ENCODE data around the gene PSMA7. TPM values are rescaled to one million over a fixed set of nuclear protein-coding genes. Genes with fewer than 3 reads are reported as not detected.
"Not testable (repeated sequence)": the region's sequence is repeated elsewhere in the genome, so short reads cannot be mapped to it uniquely, and the experiment has no call there.

Gene PSMA7
- polyA plus RNA-seq, 1 donor (not counting 4 experiments of a cell fraction or from before 2014, with no cell fraction given): 383 TPM

DNA sequence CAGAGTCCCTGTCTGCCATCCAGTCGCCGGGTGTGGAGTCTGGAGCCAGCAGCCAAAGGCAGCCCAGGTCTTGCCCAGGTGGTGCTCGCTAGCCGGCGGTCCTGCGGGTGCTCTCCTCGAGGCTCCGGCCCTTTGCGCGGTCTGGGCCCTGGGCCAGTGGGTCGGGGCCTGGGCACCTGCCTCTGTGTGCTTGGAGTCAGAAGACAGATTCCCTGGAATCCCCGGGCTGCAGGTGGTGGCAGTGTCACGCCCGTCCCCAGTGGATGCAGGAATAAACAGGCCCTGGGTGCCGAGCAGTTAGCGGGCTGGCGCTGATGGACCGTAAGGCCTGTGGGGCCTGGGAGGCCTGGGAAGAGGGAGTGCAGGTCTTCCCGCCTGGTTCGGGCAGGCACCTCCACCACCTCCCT is 5.7 kb upstream of the PSMA7 start:
- Histone ChIP-seq H3K36me3 (ENCODE audit: control insufficient read depth in 2 of 2, extremely low read depth in 1 of 2, insufficient read depth in 2 of 2, low read length in 2 of 2) (peaks cover 3 to 10% of the 10 kb centered on the region in 2 experiments), H2AFZ (ENCODE audit: control insufficient read depth, low read length) (no peak overlapping the region), H3K79me2 (ENCODE audit: control insufficient read depth, insufficient read depth, low read length) (peaks cover 81% of the 10 kb centered on the region), H3K27ac (ENCODE audit: control insufficient read depth, insufficient read depth, low read length) (no peak overlapping the region), H3K9ac (ENCODE audit: control insufficient read depth, extremely low read depth, insufficient read depth, low read length) (peak overlapping the region; percentile 5), H3K4me2 (ENCODE audit: control insufficient read depth, extremely low read depth, insufficient read depth, low read depth, low read length) (peak overlapping the region; percentile 49), H3K9me1 (ENCODE audit: control insufficient read depth, extremely low read depth, insufficient read depth, low read length) (peaks cover 22% of the 10 kb centered on the region), H4K20me1 (ENCODE audit: control insufficient read depth, extremely low read depth, insufficient read depth, low read length) (peaks cover 56% of the 10 kb centered on the region), H3K27me3 (ENCODE audit: control insufficient read depth, extremely low read depth, insufficient read depth, low read length) (no peaks in the 10 kb centered on the region), H3K9me3 (ENCODE audit: control insufficient read depth, low read depth, low read length) (no peaks in the 10 kb centered on the region), H3K4me1 (ENCODE audit: control insufficient read depth, extremely low read depth, insufficient read depth, low read length) (peaks cover 34% of the 10 kb centered on the region), H3K4me3 (ENCODE audit: control insufficient read depth in 2 of 3, extremely low read depth in 1 of 3, insufficient read depth in 2 of 3, low read depth in 1 of 3, low read length in 3 of 3) (peak overlapping the region in 1 of 3 experiments; percentile 14)
- DNase-seq (ENCODE audit: low read depth, low spot score) (no peak), FAIRE-seq (no peak)
- dilution Hi-C loops (cut with MboI; ENCODE audit: extremely low pct_ligation_motif_present, low sequenced_read_pairs): no loop called here
- TF ChIP-seq EZH2 (IDR thresholded peaks at IDR 0.05; ENCODE audit: low read length) (no peak), CTCF (optimal IDR thresholded peaks at IDR 0.05 in 1 of 3, IDR thresholded peaks at IDR 0.05 in 1 of 3, conservative IDR thresholded peaks at IDR 0.05 in 1 of 3; ENCODE audit: extremely low read depth in 1 of 3, insufficient read depth in 2 of 3, low read length in 3 of 3) (no peak)

- FAIRE-seq: not testable (repeated sequence)
These were observed 5.2 kb upstream of the PSMA7 start for GRCh38 chr20:62148383-62148782.

GRCh38 chr20:62147528-62147927 is 4.3 kb upstream of the PSMA7 start:
- Histone ChIP-seq H4K20me1 (ENCODE audit: control insufficient read depth, extremely low read depth, insufficient read depth, low read length) (peaks cover 55% of the 10 kb centered on the region), H3K4me3 (ENCODE audit: control insufficient read depth in 2 of 3, extremely low read depth in 1 of 3, insufficient read depth in 2 of 3, low read depth in 1 of 3, low read length in 3 of 3) (no peak overlapping the region), H3K27ac (ENCODE audit: control insufficient read depth, insufficient read depth, low read length) (no peak overlapping the region), H3K9me1 (ENCODE audit: control insufficient read depth, extremely low read depth, insufficient read depth, low read length) (peaks cover 22% of the 10 kb centered on the region), H3K36me3 (ENCODE audit: control insufficient read depth in 2 of 2, extremely low read depth in 1 of 2, insufficient read depth in 2 of 2, low read length in 2 of 2) (peaks cover 3 to 8% of the 10 kb centered on the region in 2 experiments), H3K79me2 (ENCODE audit: control insufficient read depth, insufficient read depth, low read length) (peaks cover 78% of the 10 kb centered on the region), H3K9ac (ENCODE audit: control insufficient read depth, extremely low read depth, insufficient read depth, low read length) (no peak overlapping the region), H3K9me3 (ENCODE audit: control insufficient read depth, low read depth, low read length) (no peaks in the 10 kb centered on the region), H3K4me1 (ENCODE audit: control insufficient read depth, extremely low read depth, insufficient read depth, low read length) (peaks cover 34% of the 10 kb centered on the region), H3K4me2 (ENCODE audit: control insufficient read depth, extremely low read depth, insufficient read depth, low read depth, low read length) (no peak overlapping the region), H3K27me3 (ENCODE audit: control insufficient read depth, extremely low read depth, insufficient read depth, low read length) (no peaks in the 10 kb centered on the region), H2AFZ (ENCODE audit: control insufficient read depth, low read length) (no peak overlapping the region)
- FAIRE-seq: no peak
- no peak for DNase-seq (ENCODE audit: low read depth, low spot score)
- dilution Hi-C loops (cut with MboI; ENCODE audit: extremely low pct_ligation_motif_present, low sequenced_read_pairs): no loop called here
- TF ChIP-seq CTCF (optimal IDR thresholded peaks at IDR 0.05 in 1 of 3, IDR thresholded peaks at IDR 0.05 in 1 of 3, conservative IDR thresholded peaks at IDR 0.05 in 1 of 3; ENCODE audit: extremely low read depth in 1 of 3, insufficient read depth in 2 of 3, low read length in 3 of 3): no peak
- no peak for TF ChIP-seq EZH2 (IDR thresholded peaks at IDR 0.05; ENCODE audit: low read length)

More at GRCh38 chr20:62148383-62148782, 5.2 kb upstream of the PSMA7 start:
- peaks cover 3 to 10% of the 10 kb centered on the region in 2 experiments for H3K36me3 ChIP-seq (ENCODE audit: control insufficient read depth in 2 of 2, extremely low read depth in 1 of 2, insufficient read depth in 2 of 2, low read length in 2 of 2)
- H3K4me3 ChIP-seq (ENCODE audit: control insufficient read depth in 2 of 3, extremely low read depth in 1 of 3, insufficient read depth in 2 of 3, low read depth in 1 of 3, low read length in 3 of 3); dilution Hi-C loops (cut with MboI; ENCODE audit: extremely low pct_ligation_motif_present, low sequenced_read_pairs); DNase-seq (ENCODE audit: low read depth, low spot score); H3K9me3 ChIP-seq (ENCODE audit: control insufficient read depth, low read depth, low read length); H3K9ac ChIP-seq (ENCODE audit: control insufficient read depth, extremely low read depth, insufficient read depth, low read length); H3K4me2 ChIP-seq (ENCODE audit: control insufficient read depth, extremely low read depth, insufficient read depth, low read depth, low read length); H3K27me3 ChIP-seq (ENCODE audit: control insufficient read depth, extremely low read depth, insufficient read depth, low read length); H3K27ac ChIP-seq (ENCODE audit: control insufficient read depth, insufficient read depth, low read length); H2AFZ ChIP-seq (ENCODE audit: control insufficient read depth, low read length): not testable (repeated sequence)
- peaks cover 55% of the 10 kb centered on the region for H4K20me1 ChIP-seq (ENCODE audit: control insufficient read depth, extremely low read depth, insufficient read depth, low read length)
- H3K79me2 ChIP-seq (ENCODE audit: control insufficient read depth, insufficient read depth, low read length): peaks cover 77% of the 10 kb centered on the region
- H3K4me1 ChIP-seq (ENCODE audit: control insufficient read depth, extremely low read depth, insufficient read depth, low read length): peaks cover 34% of the 10 kb centered on the region
- H3K9me1 ChIP-seq (ENCODE audit: control insufficient read depth, extremely low read depth, insufficient read depth, low read length): peaks cover 22% of the 10 kb centered on the region

Measured in keratinocyte (primary cell).